ENCODE measurements around the gene HERPUD2.

GRCh38 chr7:35584990-35585389, 109.9 kb downstream of the HERPUD2 start:
- no peak for TF ChIP-seq POLR2A (IDR thresholded peaks at IDR 0.05)
- no peak for TF ChIP-seq CTCF (IDR thresholded peaks at IDR 0.05)

Data from heart left ventricle (tissue), 13 donors.